Activated CD4-positive, CD25-positive, alpha-beta regulatory T cell treated with anti-CD3 and anti-CD28 coated beads, Interleukin-2, amount 50 U/mL, for 24 hours (primary cell): ENCODE measurements around the gene PEMT.

Source experiments
- ATAC-seq, 2 donors: fragments of 150-1000 bp; cut with Tn5 transposase; one replicate each; pipeline ENCODE4 v1.10.0; 2021; ENCODE audit warnings: mild to moderate bottlenecking in 1 of 2, moderate library complexity in 1 of 2

The PEMT gene

DNA sequence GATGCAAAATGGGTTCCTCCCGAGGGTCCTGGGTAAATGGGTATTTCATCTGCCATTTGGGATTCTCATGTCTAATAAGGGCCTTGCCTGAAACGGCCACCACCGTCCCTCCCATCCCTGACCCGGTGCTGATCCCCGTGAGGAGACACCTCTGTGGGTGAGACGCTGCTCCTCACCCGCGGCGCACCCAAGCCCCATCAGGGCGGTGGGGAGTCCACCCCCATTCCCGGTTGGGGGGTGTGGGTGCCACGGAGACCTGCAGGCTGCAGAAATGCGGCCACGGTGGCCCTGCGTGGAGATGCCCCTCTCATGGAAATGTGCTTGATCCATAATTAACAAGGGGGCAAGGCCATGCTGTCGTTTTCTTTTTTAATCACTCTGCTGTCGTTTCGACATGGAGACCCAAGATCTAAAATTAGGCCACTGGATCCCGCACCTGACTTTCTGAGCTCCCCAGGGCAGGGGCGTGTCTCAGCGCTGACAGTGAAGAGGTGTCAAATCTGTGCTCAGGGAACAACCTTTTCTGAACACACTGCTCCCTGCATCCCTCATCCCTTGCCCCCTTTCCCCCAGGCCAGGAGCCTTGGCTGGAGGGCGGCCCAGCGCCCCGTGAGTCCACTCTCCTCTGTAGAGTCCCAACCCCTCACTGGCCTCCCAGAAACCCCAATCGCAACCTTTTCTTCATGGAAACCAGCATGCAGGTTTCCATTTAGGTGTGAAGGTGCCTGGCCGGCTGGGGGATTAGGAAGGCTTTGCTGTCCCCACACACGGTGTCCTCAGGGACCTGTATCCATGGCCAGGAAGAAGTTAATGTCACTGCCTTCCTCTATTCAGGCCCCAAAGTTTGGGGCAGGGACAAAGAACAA is 38.9 kb downstream of the PEMT start:
- no peak for ATAC-seq

DNA sequence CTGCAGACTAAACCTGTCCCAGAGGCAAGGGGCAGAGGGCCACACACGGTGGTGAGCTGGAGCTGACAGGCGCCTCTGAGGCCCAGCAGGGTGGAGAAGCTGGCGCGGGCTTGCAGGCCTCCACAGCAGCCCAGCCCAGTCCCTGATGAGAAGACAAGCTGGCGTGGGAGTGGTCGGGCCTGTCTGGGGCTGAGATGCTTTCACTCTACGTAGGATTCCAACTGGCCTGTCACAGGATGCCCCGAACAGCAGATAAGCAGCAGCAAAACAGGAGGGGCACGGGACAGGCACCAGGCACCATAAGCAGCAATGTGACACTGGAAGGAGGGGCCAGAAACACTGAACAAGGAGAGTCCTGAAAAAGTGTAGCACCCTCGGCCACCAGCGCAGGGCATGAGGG is 40.1 kb downstream of the PEMT start:
- ATAC-seq: no peak

DNA sequence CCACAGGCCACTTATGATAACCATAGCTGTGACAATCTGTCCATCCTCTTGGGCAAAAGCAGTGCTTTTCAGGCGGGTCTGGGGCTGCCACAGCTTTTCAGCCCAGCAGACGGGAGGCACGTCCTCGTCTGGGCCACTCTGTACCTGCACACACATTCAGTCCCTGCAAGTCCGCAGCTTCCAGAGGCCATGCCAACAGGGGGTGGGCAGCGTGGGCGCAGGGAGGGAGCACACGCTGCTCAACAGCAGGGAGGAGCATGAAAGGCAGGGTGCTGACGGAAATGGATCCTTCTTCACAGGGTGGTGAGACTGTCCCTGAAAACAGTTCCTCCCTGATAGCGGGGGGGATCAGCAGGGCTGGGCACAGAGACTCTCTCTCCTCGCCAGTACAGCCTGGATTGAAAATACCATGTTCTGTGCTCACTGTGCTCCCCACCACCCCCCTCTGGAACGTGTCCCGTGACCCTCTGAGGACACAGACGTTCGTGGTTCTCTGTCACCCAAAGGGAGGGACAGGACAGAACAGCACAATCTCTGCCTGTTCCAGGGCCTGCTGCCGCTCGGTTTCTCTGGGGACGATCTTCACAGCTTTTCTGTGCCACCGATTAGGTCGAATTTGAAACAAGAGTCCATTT is 41.7 kb downstream of the PEMT start:
- ATAC-seq: no peak

GRCh38 chr17:17548044-17548443 is 43.5 kb downstream of the PEMT start:
- ATAC-seq: no peak

DNA sequence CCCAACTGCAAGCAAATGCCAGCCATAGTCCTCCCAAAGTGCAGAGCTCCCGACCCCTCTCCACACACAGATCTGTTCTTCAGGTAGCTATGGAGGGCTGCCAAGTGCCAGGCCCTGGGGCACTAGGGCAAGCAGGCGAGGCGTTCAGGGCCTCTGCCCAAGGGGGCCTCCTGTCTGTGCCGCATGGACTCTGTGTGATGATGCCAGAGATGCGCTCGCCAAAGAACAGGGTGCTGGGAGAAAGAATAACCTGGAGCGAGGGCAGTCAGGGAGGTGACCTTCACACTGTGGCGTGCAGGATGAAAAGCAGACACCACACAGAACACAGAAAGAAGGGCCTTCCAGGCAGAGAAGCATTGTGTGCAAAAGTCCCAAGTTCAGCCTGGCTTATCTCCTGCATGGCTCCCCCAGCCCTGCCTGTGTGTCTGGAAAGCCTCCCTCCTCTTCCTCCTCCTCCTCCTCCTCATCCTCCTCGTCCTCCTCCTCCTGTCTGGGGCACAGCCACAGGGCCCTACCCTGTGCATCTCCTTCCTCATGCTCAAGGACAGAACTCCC is 44.2 kb downstream of the PEMT start:
- no peak for ATAC-seq

- ATAC-seq: no peak
Observed at GRCh38 chr17:17546399-17547185, 44.9 kb downstream of the PEMT start.

DNA sequence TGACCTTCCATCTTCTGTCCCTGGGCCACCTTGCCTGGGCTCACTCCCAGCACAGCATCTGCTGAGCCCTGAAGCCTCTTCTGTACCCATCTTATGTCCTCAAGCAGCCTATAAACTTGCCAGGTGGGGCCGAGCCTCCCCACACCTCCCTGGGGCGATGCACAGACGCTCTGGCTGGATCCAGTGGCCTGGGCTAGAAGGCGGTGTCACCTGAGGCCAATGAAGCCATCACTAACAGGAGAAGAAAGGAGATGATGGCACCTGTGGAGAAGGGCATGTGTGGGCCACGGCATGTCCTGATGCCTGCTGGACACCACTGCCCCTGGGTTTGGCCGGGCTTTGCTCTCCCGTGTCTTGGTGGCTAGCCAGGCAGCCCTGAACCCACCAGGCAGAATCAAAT is 45.5 kb downstream of the PEMT start:
- ATAC-seq: no peak

DNA sequence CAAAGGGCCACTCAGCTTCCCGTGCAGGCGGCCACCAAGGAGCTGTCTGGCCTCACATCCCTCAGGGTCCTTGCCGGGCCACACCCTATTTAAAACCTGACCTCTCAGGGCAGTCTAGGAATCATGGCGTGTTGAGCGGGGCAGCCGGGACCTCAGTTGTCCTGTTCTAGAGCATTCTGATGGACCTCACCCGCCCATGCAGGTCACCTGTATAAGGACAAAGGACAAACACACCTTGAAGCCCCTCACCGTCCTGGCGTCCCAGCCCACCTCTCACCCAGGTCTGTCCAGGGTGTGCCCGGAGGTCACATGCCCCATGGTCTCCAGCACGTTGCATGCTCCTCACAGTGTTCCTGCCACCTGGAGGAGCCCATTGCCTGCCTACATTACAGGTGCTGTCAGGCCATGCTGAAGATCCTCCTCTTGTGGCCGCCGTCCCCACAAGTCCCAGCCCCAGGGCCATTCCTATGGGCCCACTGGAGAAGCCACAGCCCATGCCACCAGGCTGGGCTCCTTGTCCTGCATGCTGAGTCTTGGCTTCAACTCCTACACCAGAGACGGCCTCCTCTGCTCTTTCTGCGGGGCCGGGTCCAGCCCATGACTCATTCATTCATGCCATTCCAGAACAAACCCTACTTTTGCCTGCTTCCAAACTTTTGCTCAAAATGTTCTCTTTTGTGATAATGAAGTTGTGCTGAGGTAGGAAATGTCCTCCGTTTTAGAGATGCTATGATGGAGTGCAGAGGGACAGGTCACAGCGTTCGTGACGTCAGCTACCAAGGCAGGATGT is 46.3 kb downstream of the PEMT start:
- ATAC-seq: no peak

DNA sequence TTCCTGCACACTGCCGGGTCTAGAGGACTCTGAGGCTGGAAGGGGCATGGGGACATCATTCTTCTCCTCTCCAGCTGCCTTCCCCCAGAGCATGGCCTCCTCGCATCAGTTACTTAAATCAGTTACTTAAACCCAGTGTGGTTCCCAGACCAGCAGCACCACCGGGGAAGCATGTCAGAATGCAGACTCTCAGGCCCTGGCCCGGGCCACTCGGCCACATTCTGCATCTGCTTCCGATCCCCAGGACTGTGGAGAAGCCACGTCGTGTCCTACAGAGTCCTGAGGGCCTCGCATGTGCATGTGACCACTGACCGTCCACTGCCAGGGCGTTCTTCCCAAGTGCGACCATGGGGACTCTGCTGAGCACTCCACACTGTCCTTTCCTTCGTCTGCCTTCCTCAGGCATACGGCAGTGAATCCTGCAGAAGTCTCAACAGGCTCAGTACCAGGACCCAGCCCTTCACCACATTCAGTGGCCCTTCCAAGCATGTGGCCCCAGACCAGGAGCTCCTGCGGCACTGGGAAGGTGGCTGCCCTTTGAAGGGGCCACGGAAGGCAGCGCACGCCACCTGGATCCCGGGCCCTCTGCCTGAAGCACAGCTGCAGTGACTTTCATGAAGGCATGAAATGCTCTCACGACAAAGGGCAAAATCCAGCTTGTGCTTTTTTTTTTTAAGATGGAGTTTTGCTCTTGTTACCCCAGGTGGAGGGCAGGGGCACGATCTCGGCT is 48.4 kb downstream of the PEMT start:
- no peak for ATAC-seq

DNA sequence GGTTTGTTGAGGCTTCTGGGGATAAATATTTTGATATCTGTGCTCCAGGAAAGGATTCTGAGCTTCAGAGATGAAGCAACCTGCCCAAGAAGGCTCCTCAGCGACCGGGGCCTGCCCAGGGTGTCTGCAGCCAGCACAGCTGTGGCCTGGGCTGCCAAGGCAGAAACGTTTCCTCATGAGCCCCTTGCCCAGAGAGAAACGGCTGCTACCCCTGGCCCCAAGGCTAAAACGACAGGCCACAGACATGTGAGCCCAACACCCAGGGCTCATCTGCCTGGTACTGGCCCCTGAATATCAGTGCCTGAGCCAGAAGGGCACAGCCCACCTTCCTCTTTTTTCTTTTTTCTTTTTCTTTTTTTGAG is 49.9 kb downstream of the PEMT start:
- no peak for ATAC-seq

DNA sequence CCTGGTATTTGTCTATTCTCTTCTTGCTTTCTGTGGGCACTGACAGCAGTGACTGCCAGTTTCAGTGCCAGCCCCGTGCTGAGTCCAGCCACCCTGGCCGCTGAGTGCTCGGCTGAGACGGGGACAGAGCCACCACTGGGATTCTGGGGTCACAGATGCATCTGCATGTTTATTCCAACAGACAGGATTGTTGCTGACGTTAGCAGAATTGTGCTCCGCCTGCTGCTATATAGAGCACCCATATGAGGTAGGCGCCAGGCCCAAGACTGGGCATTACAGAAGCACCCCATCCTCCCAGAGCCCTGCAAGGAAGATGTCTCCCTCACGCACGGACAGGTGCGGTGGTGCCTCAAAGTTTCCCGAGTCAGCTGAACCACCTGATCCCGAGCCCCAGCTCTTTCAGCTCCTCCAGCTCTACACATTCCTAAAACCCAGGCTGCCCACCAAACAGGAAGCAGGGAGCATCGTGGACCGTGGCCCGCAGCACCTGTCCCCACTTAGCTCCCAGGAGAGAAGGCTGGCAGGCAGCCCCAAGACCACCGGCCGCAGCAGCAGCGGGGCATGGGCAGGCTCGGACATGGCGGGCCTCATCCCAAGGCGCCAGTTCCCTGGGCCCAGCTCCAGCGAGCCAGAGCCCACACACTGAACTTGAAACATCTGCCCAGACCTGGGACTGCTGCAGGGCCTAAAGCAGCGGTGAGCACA is 50.4 kb downstream of the PEMT start:
- ATAC-seq: no peak

DNA sequence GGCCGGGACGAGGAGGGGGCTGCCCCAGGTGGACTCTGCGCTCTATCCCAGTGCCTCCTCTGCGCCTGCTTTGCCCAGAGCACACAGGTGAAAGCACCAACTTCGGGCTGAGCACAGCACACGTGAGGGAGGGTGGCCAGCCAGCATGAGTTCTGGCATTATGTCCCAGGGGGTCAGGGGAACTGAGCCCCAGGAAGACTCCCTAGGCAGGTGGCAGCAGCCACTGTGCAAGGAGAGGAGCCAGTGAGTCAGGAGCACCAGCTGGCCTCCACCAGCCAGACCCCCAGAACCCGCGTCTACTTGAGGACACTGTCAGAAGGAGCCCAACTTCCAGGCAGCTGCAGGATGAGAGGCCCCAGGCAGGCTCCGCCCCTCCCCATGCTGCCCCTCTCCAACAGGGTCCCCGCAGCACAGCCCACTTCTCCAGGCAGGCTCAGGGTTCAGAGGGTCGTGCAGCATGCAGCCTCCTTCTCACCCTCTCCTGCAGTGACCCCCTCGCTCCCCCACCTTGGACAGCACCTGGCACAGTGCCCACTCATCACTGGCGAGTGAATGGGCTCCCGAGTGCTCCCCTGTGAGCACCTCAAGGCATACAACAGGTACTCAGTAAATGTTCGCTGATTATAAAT is 51.1 kb downstream of the PEMT start:
- no peak for ATAC-seq

DNA sequence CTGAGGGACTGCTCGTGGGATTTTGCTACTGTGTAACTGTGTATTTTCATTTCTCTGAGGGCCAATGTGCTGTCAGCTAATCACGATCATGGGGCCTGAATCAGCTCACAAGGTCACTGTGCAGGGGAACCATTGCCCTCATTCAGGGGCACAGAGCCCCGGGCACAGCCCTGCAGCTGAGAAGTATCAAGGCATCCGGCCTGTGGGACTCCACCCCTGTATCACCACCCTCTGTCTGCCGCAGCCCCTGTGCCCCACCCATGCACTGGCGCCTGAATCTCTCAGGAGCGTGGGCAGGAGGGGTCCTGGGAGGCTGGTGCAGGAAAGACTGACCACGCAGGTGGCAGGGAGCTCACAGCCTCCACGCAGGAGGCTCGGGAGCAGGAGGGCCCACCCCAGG is 51.9 kb downstream of the PEMT start:
- ATAC-seq: no peak

GRCh38 chr17:17538417-17539391 is 52.8 kb downstream of the PEMT start:
- no peak for ATAC-seq

DNA sequence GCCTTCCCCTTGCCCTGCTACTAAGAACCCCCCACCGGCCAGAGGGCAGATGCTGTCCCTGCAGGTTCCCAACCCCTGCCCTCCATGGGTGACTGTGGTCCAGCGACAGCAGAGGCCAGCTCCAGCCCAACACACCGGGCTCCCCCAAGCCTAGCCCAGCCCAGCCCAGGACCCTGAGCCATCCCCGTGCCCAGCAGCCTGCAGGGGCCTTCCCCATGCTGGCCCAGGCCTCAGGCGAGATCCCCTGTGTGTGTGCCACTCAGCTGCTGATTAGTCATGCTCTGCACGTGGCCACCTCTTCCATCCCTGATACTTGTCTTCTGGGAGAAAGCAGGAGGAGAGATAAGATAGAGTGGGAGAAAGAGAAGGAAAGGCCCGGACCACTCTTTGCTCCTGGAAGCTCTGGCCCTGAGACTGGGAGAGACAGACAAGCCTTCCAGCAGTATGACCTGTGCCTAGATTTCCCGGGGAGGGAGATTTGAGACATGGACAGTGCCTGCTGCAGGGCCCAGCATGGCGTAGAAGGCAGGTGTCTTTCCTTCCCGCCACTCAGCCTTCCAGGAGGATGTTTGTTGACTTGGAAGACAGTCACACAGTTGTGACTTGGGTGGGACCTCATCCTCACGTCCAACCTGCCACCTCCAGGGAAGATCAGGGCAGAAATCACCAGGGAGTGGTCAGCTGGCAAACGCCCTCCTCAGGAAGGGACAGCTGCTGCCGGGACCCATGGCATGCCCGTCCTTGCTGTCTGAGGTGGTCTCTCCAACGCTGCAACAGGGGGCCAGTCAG is 54.0 kb downstream of the PEMT start:
- ATAC-seq: no peak

DNA sequence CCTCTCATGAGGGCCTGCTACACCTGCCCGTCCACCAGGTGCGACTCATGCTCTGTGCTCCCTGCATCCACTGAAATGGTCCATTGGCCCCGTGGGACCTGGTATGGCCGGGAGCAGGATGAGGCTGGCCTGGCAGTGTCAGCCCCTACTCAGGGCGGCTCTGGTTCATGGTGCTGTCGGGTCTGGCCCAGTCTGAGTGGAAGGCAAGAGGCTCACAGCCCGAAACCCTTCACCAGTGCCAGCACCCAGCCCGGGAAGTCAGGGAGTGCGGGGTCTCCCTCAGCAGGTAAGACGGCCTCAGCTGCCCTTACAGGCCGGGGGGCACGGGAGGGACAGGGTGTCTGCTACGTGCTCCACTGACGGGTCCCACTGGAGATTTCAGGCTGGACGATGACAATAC is 54.8 kb downstream of the PEMT start:
- no peak for ATAC-seq

DNA sequence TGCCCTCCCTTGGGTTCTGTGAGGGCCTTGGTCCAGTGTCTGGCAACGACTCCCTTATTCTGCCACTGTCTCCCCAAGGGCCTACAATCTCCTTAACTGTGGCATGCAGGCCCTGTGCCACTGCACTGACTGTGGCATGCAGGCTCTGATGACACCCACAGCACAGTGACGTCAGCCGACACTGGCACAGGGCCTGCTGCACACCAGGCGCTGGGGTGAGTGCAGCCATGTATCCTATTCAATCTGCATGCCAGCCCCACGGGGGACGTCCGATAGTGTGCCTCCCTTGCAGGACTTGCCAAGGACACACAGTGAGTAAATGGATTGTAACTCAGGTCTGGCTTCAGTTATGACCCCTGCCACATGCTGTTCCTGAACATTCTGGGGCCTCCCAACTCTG is 55.6 kb downstream of the PEMT start:
- ATAC-seq: no peak

DNA sequence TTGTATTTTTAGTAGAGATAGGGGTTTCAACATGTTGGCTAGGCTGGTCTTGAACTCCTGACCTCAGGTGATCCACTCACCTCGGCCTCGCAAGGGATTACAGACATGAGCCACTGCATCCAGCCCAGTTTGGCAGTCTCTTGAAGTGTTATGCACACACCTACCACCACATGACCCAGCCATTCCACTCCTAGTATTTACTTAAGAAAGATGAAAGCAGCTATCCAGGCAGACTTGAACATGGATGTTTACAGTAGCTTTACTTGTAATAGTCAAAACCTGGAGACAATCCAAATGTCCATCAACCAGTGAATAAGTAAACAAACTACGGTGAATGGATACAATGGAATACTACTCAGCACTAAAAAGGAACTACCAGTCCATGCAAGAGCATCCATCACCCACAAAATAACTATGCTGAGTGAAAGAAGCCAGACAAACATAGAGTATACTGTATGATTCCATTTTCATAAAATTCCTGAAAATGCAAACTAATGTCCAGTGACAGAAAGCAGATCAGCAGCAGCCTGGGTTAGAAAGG is 57.5 kb downstream of the PEMT start:
- no peak for ATAC-seq
